ENCODE measurements around the gene CIB2. TPM values are rescaled to one million over a fixed set of nuclear protein-coding genes. Genes with fewer than 3 reads are reported as not detected.

The CIB2 gene
- total and polyA plus RNA-seq, 8 donors = 0.80 to 20.4 (median 5.2) TPM; not detected in 1

- H3K4me3 ChIP-seq = no peak overlapping the region
- H3K36me3 ChIP-seq = no peaks in the 10 kb centered on the region
- 9 to 25% (median 15%) methylated on average over 1 of the region's 1 CpG for WGBS, 5 donors
- no peaks in the 10 kb centered on the region for H3K27me3 ChIP-seq
- H3K4me1 ChIP-seq = peaks cover 87 to 100% (median 94%) of the 10 kb centered on the region in 4 donors
- DNase-seq = peak; percentile 42 to 69
- intact Hi-C loops (cut with DNase I; ENCODE audit: low total_unique reads) = no loop called here
- H3K9me3 ChIP-seq = no peaks in the 10 kb centered on the region
- H3K27ac ChIP-seq = peak overlapping the region; percentile 74 to 98 (median 87)
- TF ChIP-seq CTCF (IDR thresholded peaks at IDR 0.05) (no peak), POLR2AphosphoS5 (IDR thresholded peaks at IDR 0.05) (no peak), POLR2A (IDR thresholded peaks at IDR 0.05) (no peak), EP300 (IDR thresholded peaks at IDR 0.05) (no peak)
Measured at GRCh38 chr15:78067328-78068228, 63.7 kb downstream of the CIB2 start.

- WGBS, 5 donors = 28 to 52% (median 38%) methylated on average over 7 of the region's 7 CpGs
Measured at GRCh38 chr15:78065973-78066946, 65.0 kb downstream of the CIB2 start.

GRCh38 chr15:78065284-78065872 is 65.9 kb downstream of the CIB2 start:
- peak; percentile 47 to 65 for DNase-seq
- intact Hi-C loops (cut with DNase I; ENCODE audit: low total_unique reads) = no loop called here
- no peak overlapping the region for H3K4me3 ChIP-seq
- no peaks in the 10 kb centered on the region for H3K36me3 ChIP-seq
- TF ChIP-seq POLR2AphosphoS5 (IDR thresholded peaks at IDR 0.05) (peak; percentile 58 to 89 (median 77)), CTCF (IDR thresholded peaks at IDR 0.05) (no peak), EP300 (IDR thresholded peaks at IDR 0.05) (no peak), POLR2A (IDR thresholded peaks at IDR 0.05) (no peak)
- peak overlapping the region; percentile 53 to 98 (median 87) for H3K27ac ChIP-seq
- whole genome bisulfite sequencing, 5 donors = 11 to 28% (median 13%) methylated on average over 5 of the region's 5 CpGs
- H3K27me3 ChIP-seq = no peaks in the 10 kb centered on the region
- H3K9me3 ChIP-seq = no peaks in the 10 kb centered on the region
- H3K4me1 ChIP-seq = peaks cover 84 to 100% (median 94%) of the 10 kb centered on the region in 4 donors

More at GRCh38 chr15:78065973-78066946, 65.0 kb downstream of the CIB2 start:
- no peak for TF ChIP-seq EP300 (IDR thresholded peaks at IDR 0.05)
- TF ChIP-seq CTCF (IDR thresholded peaks at IDR 0.05) = no peak
- TF ChIP-seq POLR2AphosphoS5 (IDR thresholded peaks at IDR 0.05) = no peak
- TF ChIP-seq POLR2A (IDR thresholded peaks at IDR 0.05) = no peak
- Histone ChIP-seq H3K27ac (peak overlapping the region; percentile 62 to 98 (median 87)), H3K4me1 (peaks cover 85 to 100% (median 94%) of the 10 kb centered on the region in 4 donors), H3K9me3 (no peaks in the 10 kb centered on the region), H3K27me3 (no peaks in the 10 kb centered on the region), H3K36me3 (no peaks in the 10 kb centered on the region), H3K4me3 (peak overlapping the region in 1 of 4 donors; percentile 15)
- intact Hi-C loops (cut with DNase I; ENCODE audit: low total_unique reads) = no loop called here
- no peak for DNase-seq

Data from stomach (tissue), 9 donors.